ENCODE data around the gene FLAD1. TPM values are rescaled to one million over a fixed set of nuclear protein-coding genes. Genes with fewer than 3 reads are reported as not detected.

Gene FLAD1
- total RNA-seq, 1 experiment from 2014 or later = 53.5 TPM

GRCh38 chr1:154945962-154946850 is 36.9 kb upstream of the FLAD1 start:
- in situ Hi-C loops (cut with HindIII; ENCODE audit: low pct_unique_long_range_greater_than_20kb, low sequenced_read_pairs) = no loop called here
- DNase-seq (ENCODE audit: low read depth, low spot score) = no peak

- no peak for DNase-seq (ENCODE audit: low read depth, low spot score)
- in situ Hi-C loops (cut with HindIII; ENCODE audit: low pct_unique_long_range_greater_than_20kb, low sequenced_read_pairs) = no loop called here
Observed at GRCh38 chr1:154948079-154948478, 35.1 kb upstream of the FLAD1 start.

GRCh38 chr1:154951901-154952657 is 31.1 kb upstream of the FLAD1 start:
- in situ Hi-C loops (cut with HindIII; ENCODE audit: low pct_unique_long_range_greater_than_20kb, low sequenced_read_pairs) = no loop called here
- DNase-seq (ENCODE audit: low read depth, low spot score) = no peak

- in situ Hi-C loops (cut with HindIII; ENCODE audit: low pct_unique_long_range_greater_than_20kb, low sequenced_read_pairs) = no loop called here
- no peak for DNase-seq (ENCODE audit: low read depth, low spot score)
Observed at GRCh38 chr1:154952664-154953063, 30.5 kb upstream of the FLAD1 start.

GRCh38 chr1:154953611-154954038 is 29.5 kb upstream of the FLAD1 start:
- in situ Hi-C loops (cut with HindIII; ENCODE audit: low pct_unique_long_range_greater_than_20kb, low sequenced_read_pairs) = no loop called here
- DNase-seq (ENCODE audit: low read depth, low spot score) = no peak

- in situ Hi-C loops (cut with HindIII; ENCODE audit: low pct_unique_long_range_greater_than_20kb, low sequenced_read_pairs) = no loop called here
Observed at GRCh38 chr1:154954541-154954940, 28.6 kb upstream of the FLAD1 start.

GRCh38 chr1:154955039-154955717 is 28.0 kb upstream of the FLAD1 start:
- DNase-seq (ENCODE audit: low read depth, low spot score) = no peak
- in situ Hi-C loops (cut with HindIII; ENCODE audit: low pct_unique_long_range_greater_than_20kb, low sequenced_read_pairs) = no loop called here

More at GRCh38 chr1:154954541-154954940, 28.6 kb upstream of the FLAD1 start:
- no peak for DNase-seq (ENCODE audit: low read depth, low spot score)

GRCh38 chr1:154955718-154956543 is 27.2 kb upstream of the FLAD1 start, which contains the start of gene PBXIP1:
PBXIP1 (minus strand) TSS chr1:154956099; CDS start chr1:154953721, 2,378 bp downstream.
- in situ Hi-C loops (cut with HindIII; ENCODE audit: low pct_unique_long_range_greater_than_20kb, low sequenced_read_pairs) = no loop called here
- DNase-seq (ENCODE audit: low read depth, low spot score) = peak; percentile 96

- in situ Hi-C loops (cut with HindIII; ENCODE audit: low pct_unique_long_range_greater_than_20kb, low sequenced_read_pairs) = no loop called here
Observed at GRCh38 chr1:154956544-154956941, 26.6 kb upstream of the FLAD1 start.

GRCh38 chr1:154957091-154957657 is 26.0 kb upstream of the FLAD1 start:
- in situ Hi-C loops (cut with HindIII; ENCODE audit: low pct_unique_long_range_greater_than_20kb, low sequenced_read_pairs) = no loop called here
- DNase-seq (ENCODE audit: low read depth, low spot score) = no peak

More at GRCh38 chr1:154956544-154956941, 26.6 kb upstream of the FLAD1 start:
- DNase-seq (ENCODE audit: low read depth, low spot score) = no peak

- in situ Hi-C loops (cut with HindIII; ENCODE audit: low pct_unique_long_range_greater_than_20kb, low sequenced_read_pairs) = no loop called here
- DNase-seq (ENCODE audit: low read depth, low spot score) = no peak
Observed at GRCh38 chr1:154958036-154958435, 25.1 kb upstream of the FLAD1 start.

GRCh38 chr1:154958681-154959425 is 24.3 kb upstream of the FLAD1 start:
- in situ Hi-C loops (cut with HindIII; ENCODE audit: low pct_unique_long_range_greater_than_20kb, low sequenced_read_pairs) = no loop called here
- no peak for DNase-seq (ENCODE audit: low read depth, low spot score)

GRCh38 chr1:154959426-154959780 is 23.7 kb upstream of the FLAD1 start:
- in situ Hi-C loops (cut with HindIII; ENCODE audit: low pct_unique_long_range_greater_than_20kb, low sequenced_read_pairs) = no loop called here
- no peak for DNase-seq (ENCODE audit: low read depth, low spot score)

- DNase-seq (ENCODE audit: low read depth, low spot score) = no peak
- in situ Hi-C loops (cut with HindIII; ENCODE audit: low pct_unique_long_range_greater_than_20kb, low sequenced_read_pairs) = no loop called here
Observed at GRCh38 chr1:154960446-154961136, 22.6 kb upstream of the FLAD1 start.

GRCh38 chr1:154961207-154962155 is 21.7 kb upstream of the FLAD1 start, which contains the start of gene PYGO2:
PYGO2 (minus strand) TSS chr1:154961782; CDS start chr1:154961576, 206 bp downstream.
- in situ Hi-C loops (cut with HindIII; ENCODE audit: low pct_unique_long_range_greater_than_20kb, low sequenced_read_pairs) = no loop called here
- DNase-seq (ENCODE audit: low read depth, low spot score) = peak; percentile 72

Measured in SK-MEL-5 (cell line).